HCT116 (cell line): ENCODE measurements around the gene RASGRF2. TPM values are rescaled to one million over a fixed set of nuclear protein-coding genes. Genes with fewer than 3 reads are reported as not detected.

ENCODE experiments used
- ATAC-seq: fragments of 200-7000 bp; cut with Tn5 transposase; 2 replicates; pipeline ENCODE4 v1.9.1; 2020; ENCODE audit warnings: mild to moderate bottlenecking, moderate library complexity
- BruUV-seq: library from RNA; stranded (reverse); fragments of 400-500 nt; replicated peaks from 2 replicates; lab custom pipeline; 2021; lab: Mats Ljungman, UMichigan
- CTCF ChIA-PET: fragments of 300-600 bp; sonication (Branson Sonifier 250); formaldehyde crosslinking; loops from one replicate; lab custom pipeline; 2021; ENCODE audit warnings: antibody characterized with exemption; lab: Charles Lee
- POLR2A ChIA-PET: fragments of 300-600, 350-600 bp; sonication (Branson Sonifier 250); formaldehyde crosslinking; loops from one replicate; lab custom pipeline; 2021; ENCODE audit warnings: antibody characterized with exemption; lab: Charles Lee
- RAD21 ChIA-PET, 2 experiments: fragments of 300-600 bp; sonication (Branson Sonifier 250); formaldehyde crosslinking; loops; one replicate each; lab custom pipeline; 2023; ENCODE audit warnings: low total read pairs in 2 of 2; ENCODE audit not compliant: uncharacterized antibody in 2 of 2, unreplicated experiment in 2 of 2, low non-redundant PET in 1 of 2; lab: Charles Lee
- DNase-seq: peaks from one replicate; pipeline ENCODE4 v3.0.0-alpha.2; 2010; ENCODE audit warnings: low read depth, low spot score
- H2AFZ ChIP-seq: fragments of 200-600 bp; shearing (Covaris generic), sonication (generic); 2 replicates; pipeline ENCODE4 v1.6.1; 2017; ENCODE audit warnings: low read depth, mixed run types, mixed read lengths, antibody characterized with exemption, low read length; ENCODE audit not compliant: poor library complexity, severe bottlenecking
- H3K27ac ChIP-seq: 2 replicates; pipeline ENCODE4 v1.5.1; 2012; ENCODE audit warnings: low read depth, low read length
- H3K27me3 ChIP-seq: fragments of 200-600 bp; sonication (generic); 2 replicates; pipeline ENCODE4 v1.6.1; 2016; ENCODE audit warnings: mixed run types, low read length, mixed read lengths; ENCODE audit not compliant: insufficient read depth
- H3K36me3 ChIP-seq, 2 experiments: fragments of 200-500 bp in 1 of 2; fragments of 200-600 bp in 1 of 2; sonication (Bioruptor generic) in 1 of 2; sonication (generic) in 1 of 2; 2 replicates each; pipeline versions ENCODE4 v1.5.1 to v1.6.1; 2014 to 2016; ENCODE audit warnings: low read length in 2 of 2, inconsistent platforms in 1 of 2, mixed read lengths in 1 of 2, mixed run types in 1 of 2; ENCODE audit not compliant: insufficient read depth in 2 of 2, control insufficient read depth in 1 of 2
- H3K4me1 ChIP-seq, 2 experiments: fragments of 200-600 bp in 1 of 2; sonication (generic) in 1 of 2; 2 replicates each; pipeline versions ENCODE4 v1.5.1 to v1.6.1; 2012 to 2017; ENCODE audit warnings: low read length in 2 of 2, inconsistent platforms in 1 of 2, mild to moderate bottlenecking in 1 of 2, mixed read lengths in 1 of 2, mixed run types in 1 of 2, moderate library complexity in 1 of 2; ENCODE audit not compliant: insufficient read depth in 2 of 2, control insufficient read depth in 1 of 2
- H3K4me2 ChIP-seq: fragments of 200-600 bp; sonication (generic); 2 replicates; pipeline ENCODE4 v1.6.1; 2017; ENCODE audit warnings: mixed run types, low read length, mixed read lengths
- H3K4me3 ChIP-seq, 2 experiments: fragments of 200-600 bp in 1 of 2; sonication (generic) in 1 of 2; replicated peaks in 1 of 2; 2 replicates each; pipeline ENCODE4 v1.5.1; 2011 to 2016; ENCODE audit warnings: low read length in 2 of 2, control low read depth in 1 of 2, low read depth in 1 of 2, mild to moderate bottlenecking in 1 of 2, mixed read lengths in 1 of 2, mixed run types in 1 of 2
- H3K79me2 ChIP-seq: fragments of 200-600 bp; sonication (generic); 2 replicates; pipeline ENCODE4 v1.6.1; 2017; ENCODE audit warnings: mild to moderate bottlenecking, mixed run types, low read length, moderate library complexity, mixed read lengths; ENCODE audit not compliant: insufficient read depth
- H3K9ac ChIP-seq: fragments of 200-600 bp; sonication (generic); 2 replicates; pipeline ENCODE4 v1.6.1; 2016; ENCODE audit warnings: low read length, mixed read lengths
- H3K9me2 ChIP-seq: fragments of 200-600 bp; sonication (generic), shearing (Covaris generic); 2 replicates; pipeline ENCODE4 v1.6.1; 2017; ENCODE audit warnings: mixed run types, mild to moderate bottlenecking, moderate library complexity; ENCODE audit not compliant: insufficient read depth
- H3K9me3 ChIP-seq, 2 experiments: fragments of 200-500 bp in 1 of 2; fragments of 200-600 bp in 1 of 2; sonication (Bioruptor generic) in 1 of 2; sonication (generic) in 1 of 2; 2 replicates each; pipeline ENCODE4 v1.6.1; 2014 to 2017; ENCODE audit warnings: low read length in 2 of 2, mixed read lengths in 2 of 2, inconsistent platforms in 1 of 2, low read depth in 1 of 2, mild to moderate bottlenecking in 1 of 2, mixed run types in 1 of 2, moderate library complexity in 1 of 2; ENCODE audit not compliant: control insufficient read depth in 1 of 2, insufficient read depth in 1 of 2
- H4K20me1 ChIP-seq: fragments of 200-600 bp; sonication (generic), shearing (Covaris generic); 2 replicates; pipeline ENCODE4 v1.6.1; 2017; ENCODE audit warnings: mixed run types, mild to moderate bottlenecking, moderate library complexity; ENCODE audit not compliant: insufficient read depth
- CEBPB ChIP-seq: IDR thresholded peaks from 2 replicates; pipeline ENCODE4 v1.6.1; 2012; ENCODE audit warnings: low read depth
- CTCF ChIP-seq, 3 experiments: fragments of 200-600 bp in 1 of 3; sonication (generic) in 1 of 3; IDR thresholded peaks in 2 of 3; conservative IDR thresholded peaks in 1 of 3; 2 replicates each; pipeline ENCODE4 v1.5.1; 2012 to 2017; ENCODE audit warnings: low read depth in 2 of 3, low read length in 2 of 3, antibody characterized with exemption in 1 of 3, borderline replicate concordance in 1 of 3, control low read depth in 1 of 3, mild to moderate bottlenecking in 1 of 3, mixed read lengths in 1 of 3, mixed run types in 1 of 3, moderate library complexity in 1 of 3; ENCODE audit not compliant: insufficient read depth in 1 of 3
- EGR1 ChIP-seq: IDR thresholded peaks from 2 replicates; pipeline ENCODE4 v1.6.1; 2012; ENCODE audit warnings: low read depth
- ELF1 ChIP-seq: IDR thresholded peaks from 2 replicates; pipeline ENCODE4 v1.6.1; 2012; ENCODE audit warnings: low read depth, borderline replicate concordance
- EZH2phosphoT487 ChIP-seq: fragments of 200-600 bp; IDR thresholded peaks from 2 replicates; pipeline ENCODE4 v1.6.1; 2018; ENCODE audit warnings: antibody characterized with exemption, borderline replicate concordance
- FOSL1 ChIP-seq: IDR thresholded peaks from 2 replicates; pipeline ENCODE4 v1.6.1; 2012; ENCODE audit warnings: low read depth
- JUND ChIP-seq: IDR thresholded peaks from 2 replicates; pipeline ENCODE4 v1.6.1; 2012
- MAX ChIP-seq: IDR thresholded peaks from 2 replicates; pipeline ENCODE4 v1.6.1; 2012
- POLR2A ChIP-seq: IDR thresholded peaks from 2 replicates; pipeline ENCODE4 v1.7.0; 2011; ENCODE audit warnings: borderline replicate concordance; ENCODE audit not compliant: insufficient read depth, insufficient read length; ENCODE audit errors: extremely low read depth
- POLR2AphosphoS5 ChIP-seq: IDR thresholded peaks from 2 replicates; pipeline ENCODE4 v1.6.1; 2011; ENCODE audit warnings: mild to moderate bottlenecking, low read depth, low read length, moderate library complexity
- REST ChIP-seq: IDR thresholded peaks from 2 replicates; pipeline ENCODE4 v1.6.1; 2012; ENCODE audit warnings: low read depth
- SIN3A ChIP-seq: IDR thresholded peaks from 2 replicates; pipeline ENCODE4 v1.6.1; 2012; ENCODE audit warnings: low read depth
- SP1 ChIP-seq: IDR thresholded peaks from 2 replicates; pipeline ENCODE4 v1.6.1; 2012; ENCODE audit warnings: low read depth
- SRF ChIP-seq: IDR thresholded peaks from 2 replicates; pipeline ENCODE4 v1.6.1; 2012; ENCODE audit warnings: low read depth
- TCF7L2 ChIP-seq: IDR thresholded peaks from 2 replicates; pipeline ENCODE4 v1.7.0; 2011; ENCODE audit warnings: borderline replicate concordance, inconsistent platforms; ENCODE audit not compliant: insufficient read depth, insufficient read length; ENCODE audit errors: extremely low read depth
- YY1 ChIP-seq: IDR thresholded peaks from 2 replicates; pipeline ENCODE4 v1.6.1; 2011; ENCODE audit warnings: low read length, low read depth, moderate library complexity, mild to moderate bottlenecking; ENCODE audit not compliant: insufficient replicate concordance; ENCODE audit errors: extremely low read depth
- ZBTB33 ChIP-seq: IDR thresholded peaks from 2 replicates; pipeline ENCODE4 v1.6.1; 2011; ENCODE audit warnings: mild to moderate bottlenecking, low read length, moderate library complexity; ENCODE audit not compliant: insufficient replicate concordance; ENCODE audit errors: extremely low read depth
- ZNF274 ChIP-seq: fragments of 200-500 bp; sonication (Bioruptor generic); IDR thresholded peaks from 2 replicates; pipeline ENCODE4 v1.6.1; 2014; ENCODE audit warnings: mild to moderate bottlenecking, low read depth, low read length, inconsistent platforms
- intact Hi-C: fragments of 100-400 bp; cut with micrococcal nuclease; formaldehyde crosslinking; loops from 2 replicates; pipeline ENCODE4 v1.10.0; 2022
- total RNA-seq: library from RNA; stranded (reverse); gene quantifications from one replicate; pipeline ENCODE4 v1.2.1, GENCODE V29; 2021; ENCODE audit not compliant: unreplicated experiment

The RASGRF2 gene
- total RNA-seq, 1 experiment from 2014 or later = 0.05 TPM

- Histone ChIP-seq H3K9me2 (no peaks in the 10 kb centered on the region), H3K9ac (no peak overlapping the region), H3K4me1 (no peaks in the 10 kb centered on the region), H3K79me2 (no peaks in the 10 kb centered on the region), H3K4me2 (no peak overlapping the region), H2AFZ (no peak overlapping the region), H3K36me3 (no peaks in the 10 kb centered on the region), H3K4me3 (no peak overlapping the region), H4K20me1 (no peaks in the 10 kb centered on the region), H3K9me3 (no peaks in the 10 kb centered on the region), H3K27ac (no peak overlapping the region), H3K27me3 (peaks cover 5% of the 10 kb centered on the region; the same call in 1 of the 2 replicates)
- BruUV-seq = no TSS peak
- intact Hi-C loops = no loop called here
- TF ChIP-seq POLR2A (no peak), ZNF274 (no peak), SIN3A (no peak), EGR1 (no peak), YY1 (no peak), EZH2phosphoT487 (no peak), CEBPB (no peak), TCF7L2 (no peak), SRF (no peak), POLR2AphosphoS5 (no peak), CTCF (IDR thresholded peaks at IDR 0.05 in 2 of 3, conservative IDR thresholded peaks at IDR 0.05 in 1 of 3; ENCODE audit: borderline replicate concordance in 1 of 3, insufficient read depth in 1 of 3, low read depth in 2 of 3, low read length in 2 of 3) (no peak), ZBTB33 (no peak), REST (no peak), SP1 (no peak), FOSL1 (no peak), ELF1 (no peak), JUND (no peak), MAX (no peak)
- RAD21 ChIA-PET = no interaction called here
- POLR2A ChIA-PET = no interaction called here
- DNase-seq = no peak
- CTCF ChIA-PET = no interaction called here
- ATAC-seq = no peak
Measured at GRCh38 chr5:81044868-81045267, 84.7 kb downstream of the RASGRF2 start.
